Measurements from ENCODE around the gene ZNF768.

DNA sequence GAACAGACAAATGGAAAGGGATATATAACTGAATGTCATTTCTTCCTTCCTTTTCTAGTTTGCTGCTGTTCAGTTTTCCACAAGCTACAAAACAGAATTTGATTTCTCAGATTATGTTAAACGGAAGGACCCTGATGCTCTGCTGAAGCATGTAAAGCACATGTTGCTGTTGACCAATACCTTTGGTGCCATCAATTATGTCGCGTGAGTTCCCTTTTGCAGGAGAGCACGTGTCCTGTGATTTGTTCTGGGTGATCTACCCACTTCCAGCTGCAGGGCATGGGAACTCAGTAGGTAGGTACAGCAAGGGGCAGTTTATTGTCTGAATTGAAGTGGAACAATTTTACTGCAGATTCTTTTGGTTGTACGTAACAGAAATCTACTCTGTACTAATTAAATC, 45.0 kb downstream of the ZNF768 start:
- TF ChIP-seq, protein P1, sequence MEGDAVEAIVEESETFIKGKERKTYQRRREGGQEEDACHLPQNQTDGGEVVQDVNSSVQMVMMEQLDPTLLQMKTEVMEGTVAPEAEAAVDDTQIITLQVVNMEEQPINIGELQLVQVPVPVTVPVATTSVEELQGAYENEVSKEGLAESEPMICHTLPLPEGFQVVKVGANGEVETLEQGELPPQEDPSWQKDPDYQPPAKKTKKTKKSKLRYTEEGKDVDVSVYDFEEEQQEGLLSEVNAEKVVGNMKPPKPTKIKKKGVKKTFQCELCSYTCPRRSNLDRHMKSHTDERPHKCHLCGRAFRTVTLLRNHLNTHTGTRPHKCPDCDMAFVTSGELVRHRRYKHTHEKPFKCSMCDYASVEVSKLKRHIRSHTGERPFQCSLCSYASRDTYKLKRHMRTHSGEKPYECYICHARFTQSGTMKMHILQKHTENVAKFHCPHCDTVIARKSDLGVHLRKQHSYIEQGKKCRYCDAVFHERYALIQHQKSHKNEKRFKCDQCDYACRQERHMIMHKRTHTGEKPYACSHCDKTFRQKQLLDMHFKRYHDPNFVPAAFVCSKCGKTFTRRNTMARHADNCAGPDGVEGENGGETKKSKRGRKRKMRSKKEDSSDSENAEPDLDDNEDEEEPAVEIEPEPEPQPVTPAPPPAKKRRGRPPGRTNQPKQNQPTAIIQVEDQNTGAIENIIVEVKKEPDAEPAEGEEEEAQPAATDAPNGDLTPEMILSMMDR (IDR thresholded peaks at IDR 0.05; ENCODE audit: low read depth, low read length, poor library complexity, severe bottlenecking): no peak
- TF ChIP-seq EZH2phosphoT487 (IDR thresholded peaks at IDR 0.05; ENCODE audit: borderline replicate concordance, low read length): no peak
